ENCODE results near the gene DIDO1. TPM values are rescaled to one million over a fixed set of nuclear protein-coding genes. Genes with fewer than 3 reads are reported as not detected.

The DIDO1 gene
- 44.8 and 46.3 TPM in 2 replicates for total RNA-seq

DNA sequence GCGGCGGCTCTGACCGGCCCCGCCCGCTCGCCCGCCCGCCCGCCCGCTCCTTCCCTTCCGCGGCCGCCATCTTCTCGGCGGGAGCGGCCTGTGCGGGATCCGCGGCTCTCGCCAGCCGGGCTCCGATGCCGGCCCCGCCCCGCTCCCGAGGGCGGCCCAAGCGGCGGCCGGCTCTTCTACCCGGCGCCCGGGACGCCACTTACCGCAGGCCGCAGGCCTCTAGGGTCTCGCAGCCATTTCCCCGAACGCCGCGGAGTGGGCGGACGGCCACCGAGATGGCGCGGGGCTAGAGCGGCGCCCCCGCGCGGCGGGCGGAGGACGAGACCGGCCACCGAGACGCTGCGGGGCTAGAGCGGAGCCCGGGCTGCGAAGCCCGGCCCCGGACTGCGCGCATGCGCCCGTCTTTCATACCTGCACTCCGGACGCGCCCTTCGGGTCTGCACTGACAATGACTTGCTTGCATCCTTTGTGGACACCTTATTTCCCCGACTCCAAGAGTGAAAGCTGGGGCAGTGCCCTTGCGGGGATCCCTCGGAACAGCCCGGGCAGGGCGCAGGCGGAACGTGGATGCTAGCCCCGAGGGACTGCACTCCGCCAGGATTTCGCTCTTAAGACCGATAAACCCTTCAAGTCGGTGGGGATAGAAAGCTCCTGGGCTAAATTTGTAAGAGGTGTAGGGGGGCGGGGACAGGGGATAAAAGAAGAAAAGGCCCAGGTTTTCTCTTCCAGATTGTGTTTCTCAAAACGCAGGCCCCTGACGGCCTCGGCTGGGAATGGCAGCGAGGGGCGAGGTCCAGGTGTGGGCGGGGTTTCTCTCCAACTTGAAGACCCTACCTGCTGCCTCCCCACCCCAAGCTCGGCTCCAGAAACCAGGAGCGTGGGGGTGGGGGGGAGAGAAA lies at the start of gene DIDO1:
DIDO1 (minus strand) TSS at position 277 of the 899 bp plus-strand sequence.
- Histone ChIP-seq H3K4me3 (ENCODE audit: insufficient read depth, low read length) (peak within 1 kb of the TSS; percentile 75), H4K20me1 (ENCODE audit: insufficient read depth, low read length) (peaks cover 44% of the 10 kb centered on the region), H3K4me2 (ENCODE audit: insufficient read depth, low read length) (peak within 1 kb of the TSS; percentile 97), H3K27me3 (ENCODE audit: insufficient read depth, low read length) (no peaks in the 10 kb centered on the region), H3K4me1 (ENCODE audit: insufficient read depth, low read length) (peaks cover 39% of the 10 kb centered on the region), H3K79me2 (ENCODE audit: insufficient read depth, low read length) (peaks cover 94% of the 10 kb centered on the region), H3K27ac (ENCODE audit: low read depth, low read length) (peak within 1 kb of the TSS; percentile 91), H2AFZ (ENCODE audit: low read length) (peak within 1 kb of the TSS; percentile 55), H3K9me3 (ENCODE audit: low read depth, low read length) (no peaks in the 10 kb centered on the region), H3K36me3 (ENCODE audit: insufficient read depth, low read length) (no peaks in the 10 kb centered on the region)
- DNase-seq (ENCODE audit: insufficient read length, low spot score, missing footprints) = peak; percentile 98
- TF ChIP-seq, protein P1, sequence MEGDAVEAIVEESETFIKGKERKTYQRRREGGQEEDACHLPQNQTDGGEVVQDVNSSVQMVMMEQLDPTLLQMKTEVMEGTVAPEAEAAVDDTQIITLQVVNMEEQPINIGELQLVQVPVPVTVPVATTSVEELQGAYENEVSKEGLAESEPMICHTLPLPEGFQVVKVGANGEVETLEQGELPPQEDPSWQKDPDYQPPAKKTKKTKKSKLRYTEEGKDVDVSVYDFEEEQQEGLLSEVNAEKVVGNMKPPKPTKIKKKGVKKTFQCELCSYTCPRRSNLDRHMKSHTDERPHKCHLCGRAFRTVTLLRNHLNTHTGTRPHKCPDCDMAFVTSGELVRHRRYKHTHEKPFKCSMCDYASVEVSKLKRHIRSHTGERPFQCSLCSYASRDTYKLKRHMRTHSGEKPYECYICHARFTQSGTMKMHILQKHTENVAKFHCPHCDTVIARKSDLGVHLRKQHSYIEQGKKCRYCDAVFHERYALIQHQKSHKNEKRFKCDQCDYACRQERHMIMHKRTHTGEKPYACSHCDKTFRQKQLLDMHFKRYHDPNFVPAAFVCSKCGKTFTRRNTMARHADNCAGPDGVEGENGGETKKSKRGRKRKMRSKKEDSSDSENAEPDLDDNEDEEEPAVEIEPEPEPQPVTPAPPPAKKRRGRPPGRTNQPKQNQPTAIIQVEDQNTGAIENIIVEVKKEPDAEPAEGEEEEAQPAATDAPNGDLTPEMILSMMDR (IDR thresholded peaks at IDR 0.05; ENCODE audit: extremely low read depth, low read depth, low read length) = peak; percentile 42

GRCh38 chr20:62975251-62975760 lies 49.0 kb upstream of the DIDO1 start:
- TF ChIP-seq, protein P1 (IDR thresholded peaks at IDR 0.05; ENCODE audit: extremely low read depth, low read depth, low read length) = no peak
- no peaks in the 10 kb centered on the region for H3K4me1 ChIP-seq (ENCODE audit: insufficient read depth, low read length)
- H3K36me3 ChIP-seq (ENCODE audit: insufficient read depth, low read length) = no peaks in the 10 kb centered on the region
- H3K27ac ChIP-seq (ENCODE audit: low read depth, low read length) = no peak overlapping the region
- DNase-seq (ENCODE audit: insufficient read length, low spot score, missing footprints) = no peak
- no peaks in the 10 kb centered on the region for H3K9me3 ChIP-seq (ENCODE audit: low read depth, low read length)
- no peaks in the 10 kb centered on the region for H3K79me2 ChIP-seq (ENCODE audit: insufficient read depth, low read length)
- H2AFZ ChIP-seq (ENCODE audit: low read length) = no peak overlapping the region
- peaks cover 66% of the 10 kb centered on the region for H3K27me3 ChIP-seq (ENCODE audit: insufficient read depth, low read length)
- H3K4me3 ChIP-seq (ENCODE audit: insufficient read depth, low read length) = no peak overlapping the region
- H3K4me2 ChIP-seq (ENCODE audit: insufficient read depth, low read length) = no peak overlapping the region
- peaks cover 2% of the 10 kb centered on the region for H4K20me1 ChIP-seq (ENCODE audit: insufficient read depth, low read length)

- H3K79me2 ChIP-seq (ENCODE audit: insufficient read depth, low read length) = no peaks in the 10 kb centered on the region
- H2AFZ ChIP-seq (ENCODE audit: low read length) = no peak overlapping the region
- H3K4me3 ChIP-seq (ENCODE audit: insufficient read depth, low read length) = no peak overlapping the region
- no peak overlapping the region for H3K27ac ChIP-seq (ENCODE audit: low read depth, low read length)
- H4K20me1 ChIP-seq (ENCODE audit: insufficient read depth, low read length) = peaks cover 9% of the 10 kb centered on the region
- DNase-seq (ENCODE audit: insufficient read length, low spot score, missing footprints) = no peak
- peaks cover 48% of the 10 kb centered on the region for H3K27me3 ChIP-seq (ENCODE audit: insufficient read depth, low read length)
- TF ChIP-seq, protein P1 (IDR thresholded peaks at IDR 0.05; ENCODE audit: extremely low read depth, low read depth, low read length) = no peak
- H3K9me3 ChIP-seq (ENCODE audit: low read depth, low read length) = no peaks in the 10 kb centered on the region
- no peaks in the 10 kb centered on the region for H3K4me1 ChIP-seq (ENCODE audit: insufficient read depth, low read length)
- peak overlapping the region; percentile 72 for H3K4me2 ChIP-seq (ENCODE audit: insufficient read depth, low read length)
- no peaks in the 10 kb centered on the region for H3K36me3 ChIP-seq (ENCODE audit: insufficient read depth, low read length)
Observed at GRCh38 chr20:62972845-62973745, 46.8 kb upstream of the DIDO1 start.
